Fibroblast of lung (primary cell): ENCODE data around the gene SCN4A.

ENCODE experiments used
- CTCF ChIP-seq, 2 donors: IDR thresholded peaks in 1 of 2; conservative IDR thresholded peaks in 1 of 2; 1 replicate in 1 of 2; 2 replicates in 1 of 2; pipeline ENCODE4 v1.5.1; 2011 to 2012; ENCODE audit warnings: low read length in 2 of 2, control low read depth in 1 of 2, inconsistent platforms in 1 of 2, low read depth in 1 of 2, mild to moderate bottlenecking in 1 of 2
- EZH2 ChIP-seq: IDR thresholded peaks from 2 replicates; pipeline ENCODE4 v1.5.1; 2012; ENCODE audit warnings: low read length, control low read depth, mild to moderate bottlenecking; ENCODE audit errors: missing control alignments

DNA sequence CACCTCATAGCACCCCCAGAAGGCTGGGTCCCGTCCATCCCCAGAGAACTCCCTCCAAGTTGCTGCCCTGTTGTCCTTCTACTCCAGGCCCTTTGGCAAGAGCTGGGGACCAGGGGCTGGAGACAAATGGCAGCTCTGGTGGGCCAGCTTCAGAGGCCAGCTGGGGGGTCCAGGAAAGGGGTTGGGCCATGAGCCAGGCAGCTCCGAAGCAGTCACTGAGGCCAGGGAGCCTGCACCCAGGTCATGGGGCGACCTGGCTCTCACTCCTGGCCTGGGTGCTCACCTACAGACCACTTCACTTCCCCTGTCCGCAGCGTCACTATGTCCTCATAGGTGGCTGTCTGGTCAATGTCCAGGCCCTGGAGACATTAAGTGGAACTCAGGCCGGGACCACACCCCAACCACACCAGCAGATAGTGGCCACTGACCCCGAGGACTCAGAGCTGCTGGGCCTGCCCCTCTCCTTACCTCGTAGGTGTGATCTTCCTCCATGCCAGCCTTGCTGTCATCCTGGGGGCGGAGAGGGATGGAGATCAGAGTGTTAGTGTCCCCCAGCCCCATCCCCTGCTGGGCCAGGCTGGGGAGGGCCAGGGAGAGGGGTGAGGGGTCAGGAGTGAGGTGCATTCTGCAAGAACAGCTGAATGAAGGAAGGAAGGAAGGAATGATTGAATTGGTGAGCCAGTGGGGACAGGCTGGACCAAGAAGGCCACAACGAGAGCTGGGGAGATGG, 43.6 kb downstream of the SCN4A start:
- TF ChIP-seq EZH2 (no peak), CTCF (conservative IDR thresholded peaks at IDR 0.05 in 1 of 2, IDR thresholded peaks at IDR 0.05 in 1 of 2; ENCODE audit: low read depth in 1 of 2, low read length in 2 of 2) (no peak)
